ENCODE data around the gene FGF11.

FGF11 gene

DNA sequence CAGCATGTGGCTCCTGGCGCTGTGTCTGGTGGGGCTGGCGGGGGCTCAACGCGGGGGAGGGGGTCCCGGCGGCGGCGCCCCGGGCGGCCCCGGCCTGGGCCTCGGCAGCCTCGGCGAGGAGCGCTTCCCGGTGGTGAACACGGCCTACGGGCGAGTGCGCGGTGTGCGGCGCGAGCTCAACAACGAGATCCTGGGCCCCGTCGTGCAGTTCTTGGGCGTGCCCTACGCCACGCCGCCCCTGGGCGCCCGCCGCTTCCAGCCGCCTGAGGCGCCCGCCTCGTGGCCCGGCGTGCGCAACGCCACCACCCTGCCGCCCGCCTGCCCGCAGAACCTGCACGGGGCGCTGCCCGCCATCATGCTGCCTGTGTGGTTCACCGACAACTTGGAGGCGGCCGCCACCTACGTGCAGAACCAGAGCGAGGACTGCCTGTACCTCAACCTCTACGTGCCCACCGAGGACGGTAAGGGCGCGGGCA is 31.0 kb upstream of the FGF11 start:
- no peak for DNase-seq (ENCODE audit: low read depth in 2 of 2)

DNA sequence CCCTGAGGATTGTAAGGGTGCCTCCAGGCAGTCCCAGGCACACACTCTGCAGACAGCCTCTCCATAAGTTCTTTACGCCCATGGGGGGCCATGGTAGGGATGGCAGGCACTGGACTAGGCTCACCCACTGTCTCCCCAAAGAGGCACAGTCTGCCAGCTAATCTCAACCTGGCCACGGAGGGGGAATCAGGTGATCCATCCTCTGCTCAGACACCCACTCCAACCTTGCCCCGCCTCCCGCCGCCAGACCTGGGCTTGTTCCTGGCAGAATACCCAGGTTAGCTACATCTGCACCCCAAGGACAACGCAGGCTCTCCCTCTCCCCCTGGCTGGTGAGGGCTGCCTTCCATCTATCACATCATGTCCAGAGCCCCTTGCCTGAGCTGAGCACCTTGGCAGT is 30.4 kb upstream of the FGF11 start:
- no peak for DNase-seq (ENCODE audit: low read depth in 2 of 2)

GRCh38 chr17:7409716-7410115 is 29.6 kb upstream of the FGF11 start:
- no peak for DNase-seq (ENCODE audit: low read depth in 2 of 2)

DNA sequence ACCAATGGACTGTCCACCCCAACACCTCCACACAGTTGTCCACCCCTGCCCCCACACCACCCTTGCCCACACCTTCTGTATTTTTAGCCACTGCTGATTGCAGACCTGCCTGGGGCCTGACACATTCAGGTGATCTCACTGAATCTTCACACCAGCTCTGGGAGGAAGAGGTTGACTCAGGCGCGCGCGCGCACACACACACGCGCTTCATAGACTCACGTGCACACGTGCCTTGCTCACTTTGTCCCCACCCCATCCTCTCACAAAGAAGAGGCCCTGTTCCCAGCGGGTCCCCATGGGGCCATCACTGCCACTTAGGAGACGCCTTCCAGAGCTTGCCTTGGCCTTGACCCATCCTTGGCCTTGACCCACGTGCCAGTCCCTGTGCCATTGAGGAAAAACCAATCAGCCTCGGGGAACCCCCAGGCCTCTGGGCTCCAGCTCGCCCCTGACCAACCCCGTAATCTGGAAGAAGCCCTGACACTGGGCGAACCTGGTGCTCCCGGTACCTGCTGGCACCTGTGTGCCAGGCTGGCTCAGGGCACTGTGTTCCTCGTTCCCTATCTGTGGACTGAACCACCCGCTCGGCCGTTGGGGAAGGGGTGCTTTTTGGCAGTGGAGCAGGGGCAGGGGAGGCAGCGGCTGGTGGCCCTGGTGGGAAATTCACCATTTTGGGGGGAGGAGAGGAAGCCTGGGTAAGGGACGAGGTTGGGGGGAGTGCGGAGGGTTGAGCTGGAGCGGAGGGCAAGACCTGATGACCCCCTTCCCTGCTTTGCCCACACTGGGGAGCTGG is 28.5 kb upstream of the FGF11 start:
- DNase-seq (ENCODE audit: low read depth in 2 of 2): no peak

DNA sequence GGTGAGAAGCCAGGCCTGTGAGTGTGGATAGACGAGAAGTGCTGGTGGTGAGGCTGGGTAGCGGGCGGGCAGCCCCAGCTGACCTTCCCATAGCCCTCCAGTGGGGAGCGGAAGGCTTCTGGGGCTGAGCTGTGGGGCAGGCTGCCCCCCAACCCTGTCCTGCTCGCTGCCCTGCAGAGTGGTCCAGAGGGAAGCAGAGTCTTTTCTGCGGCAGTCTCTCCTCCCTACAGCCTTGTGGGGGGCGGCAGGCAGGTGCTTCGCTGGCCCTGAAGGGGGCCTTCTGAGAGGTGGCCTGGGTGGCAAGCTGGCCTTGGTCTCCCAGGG is 27.9 kb upstream of the FGF11 start:
- no peak for DNase-seq (ENCODE audit: low read depth in 2 of 2)

DNA sequence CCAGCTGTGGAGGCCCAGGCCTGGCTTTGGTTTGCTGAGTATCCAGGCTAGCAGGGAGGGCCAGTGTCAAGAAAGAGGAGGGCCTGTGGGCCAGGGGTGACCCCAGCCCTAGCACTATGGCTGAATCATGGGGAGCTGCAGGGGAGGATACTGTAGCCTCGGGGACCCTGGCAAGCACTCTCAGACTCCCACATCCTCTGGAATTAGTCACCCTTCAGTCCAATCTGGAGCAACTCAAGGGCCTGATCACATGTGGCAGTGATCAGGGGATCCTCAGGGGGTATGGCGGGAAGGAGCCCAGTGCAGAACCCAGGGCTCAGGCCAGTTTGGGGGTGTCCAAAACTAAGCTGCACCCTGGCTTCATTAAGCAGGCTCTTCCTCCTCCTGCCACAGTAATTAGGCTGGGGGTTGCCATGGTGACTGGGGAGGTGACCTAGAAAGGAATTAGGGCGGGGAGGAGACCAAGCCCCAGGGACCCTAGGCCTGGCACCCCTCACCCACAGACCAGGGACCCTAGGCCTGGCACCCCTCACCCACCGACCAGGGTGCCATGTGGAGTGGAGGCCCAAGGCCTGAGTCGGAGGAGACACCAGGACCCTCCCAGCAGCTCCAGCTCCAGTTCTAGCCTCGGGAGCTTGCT is 25.8 kb upstream of the FGF11 start:
- DNase-seq (ENCODE audit: low read depth in 2 of 2): no peak

- no peak for DNase-seq (ENCODE audit: low read depth in 2 of 2)
Observed at GRCh38 chr17:7414837-7415236, 24.5 kb upstream of the FGF11 start.

DNA sequence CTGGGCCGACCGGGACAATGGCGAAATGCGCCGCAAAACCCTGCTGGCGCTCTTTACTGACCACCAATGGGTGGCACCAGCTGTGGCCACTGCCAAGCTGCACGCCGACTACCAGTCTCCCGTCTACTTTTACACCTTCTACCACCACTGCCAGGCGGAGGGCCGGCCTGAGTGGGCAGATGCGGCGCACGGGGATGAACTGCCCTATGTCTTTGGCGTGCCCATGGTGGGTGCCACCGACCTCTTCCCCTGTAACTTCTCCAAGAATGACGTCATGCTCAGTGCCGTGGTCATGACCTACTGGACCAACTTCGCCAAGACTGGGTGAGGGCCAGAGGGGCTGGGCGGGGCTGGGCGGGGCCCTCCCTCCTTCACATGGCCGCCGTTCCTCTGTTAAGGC is 23.5 kb upstream of the FGF11 start:
- DNase-seq (ENCODE audit: low read depth in 2 of 2): no peak

- no peak for DNase-seq (ENCODE audit: low read depth in 2 of 2)
Observed at GRCh38 chr17:7416323-7416722, 23.0 kb upstream of the FGF11 start.

DNA sequence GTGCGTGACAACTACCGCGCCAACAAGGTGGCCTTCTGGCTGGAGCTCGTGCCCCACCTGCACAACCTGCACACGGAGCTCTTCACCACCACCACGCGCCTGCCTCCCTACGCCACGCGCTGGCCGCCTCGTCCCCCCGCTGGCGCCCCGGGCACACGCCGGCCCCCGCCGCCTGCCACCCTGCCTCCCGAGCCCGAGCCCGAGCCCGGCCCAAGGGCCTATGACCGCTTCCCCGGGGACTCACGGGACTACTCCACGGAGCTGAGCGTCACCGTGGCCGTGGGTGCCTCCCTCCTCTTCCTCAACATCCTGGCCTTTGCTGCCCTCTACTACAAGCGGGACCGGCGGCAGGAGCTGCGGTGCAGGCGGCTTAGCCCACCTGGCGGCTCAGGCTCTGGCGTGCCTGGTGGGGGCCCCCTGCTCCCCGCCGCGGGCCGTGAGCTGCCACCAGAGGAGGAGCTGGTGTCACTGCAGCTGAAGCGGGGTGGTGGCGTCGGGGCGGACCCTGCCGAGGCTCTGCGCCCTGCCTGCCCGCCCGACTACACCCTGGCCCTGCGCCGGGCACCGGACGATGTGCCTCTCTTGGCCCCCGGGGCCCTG is 22.2 kb upstream of the FGF11 start:
- no peak for DNase-seq (ENCODE audit: low read depth in 2 of 2)

GRCh38 chr17:7418472-7419152 is 20.7 kb upstream of the FGF11 start:
- no peak for DNase-seq (ENCODE audit: low read depth in 2 of 2)

- no peak for DNase-seq (ENCODE audit: low read depth in 2 of 2)
Observed at GRCh38 chr17:7419819-7420610, 19.3 kb upstream of the FGF11 start, which contains the start of gene SPEM1. TSS of gene SPEM1 (plus strand) at chr17:7420324. CDS start at chr17:7420385, 61 bp downstream.

DNA sequence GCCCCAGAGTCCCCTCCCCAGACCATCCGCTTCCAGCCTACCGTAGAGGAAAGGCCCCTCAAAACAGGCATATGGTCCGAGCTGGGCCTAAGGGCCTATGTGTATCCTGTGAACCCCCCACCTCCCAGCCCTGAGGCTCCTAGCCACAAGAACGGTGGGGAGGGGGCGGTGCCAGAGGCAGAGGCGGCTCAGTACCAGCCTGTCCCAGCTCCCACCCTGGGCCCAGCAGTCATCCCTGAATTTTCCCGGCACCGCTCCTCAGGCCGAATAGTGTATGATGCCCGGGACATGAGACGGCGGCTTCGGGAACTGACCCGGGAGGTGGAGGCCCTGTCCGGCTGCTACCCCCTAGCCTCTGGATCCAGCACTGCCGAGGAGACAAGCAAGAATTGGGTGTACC is 18.1 kb upstream of the FGF11 start:
- no peak for DNase-seq (ENCODE audit: low read depth in 2 of 2)

- no peak for DNase-seq (ENCODE audit: low read depth in 2 of 2)
Observed at GRCh38 chr17:7423679-7424078, 15.6 kb upstream of the FGF11 start.

- DNase-seq (ENCODE audit: low read depth in 2 of 2): no peak
Observed at GRCh38 chr17:7425316-7425715, 14.0 kb upstream of the FGF11 start, which contains the start of gene SPEM2. TSS of gene SPEM2 (plus strand) at chr17:7425616. CDS start at chr17:7425689, 73 bp downstream.

DNA sequence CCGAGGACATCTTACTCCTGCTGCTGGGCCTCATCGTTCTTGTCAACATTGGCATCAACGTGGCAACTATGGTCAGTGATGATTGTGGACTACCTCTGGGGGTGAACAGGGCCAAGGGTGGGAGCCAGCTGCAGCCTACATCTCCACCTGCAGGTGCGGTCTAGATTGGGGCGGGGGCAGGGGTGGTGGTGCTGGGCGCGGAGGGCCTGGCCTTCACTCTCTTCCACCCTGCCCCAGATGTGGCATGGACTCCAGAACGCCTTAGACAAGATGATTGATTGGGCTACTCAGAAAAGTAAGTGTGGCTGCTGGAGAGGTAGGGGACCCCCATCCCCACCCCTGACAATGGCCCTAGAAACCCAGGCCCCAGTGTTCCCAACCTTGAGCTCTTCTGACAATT is 13.6 kb upstream of the FGF11 start:
- no peak for DNase-seq (ENCODE audit: low read depth in 2 of 2)

GRCh38 chr17:7426203-7426863 is 13.0 kb upstream of the FGF11 start:
- DNase-seq (ENCODE audit: low read depth in 2 of 2): no peak

- DNase-seq (ENCODE audit: low read depth in 2 of 2): no peak
Observed at GRCh38 chr17:7426896-7427489, 12.3 kb upstream of the FGF11 start.

DNA sequence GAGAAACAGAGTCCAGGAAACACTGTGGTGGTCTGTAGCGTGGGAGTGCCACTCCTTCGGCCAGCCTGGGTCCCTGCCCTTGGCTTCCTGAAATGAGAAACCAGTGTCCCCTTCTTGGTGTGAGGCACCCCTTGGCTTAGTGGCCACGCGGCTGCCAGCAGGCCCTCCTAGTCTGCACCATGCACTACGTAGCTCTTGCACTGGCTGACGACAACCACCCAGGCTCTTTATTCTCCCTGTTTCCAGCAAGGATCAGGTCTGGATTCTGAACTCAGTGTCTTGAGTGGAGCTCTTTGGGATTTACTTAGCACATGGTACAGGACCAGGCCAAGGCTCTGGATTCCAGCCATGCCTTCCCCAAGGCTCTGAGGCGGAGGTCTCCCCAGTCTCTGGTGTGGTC is 11.8 kb upstream of the FGF11 start:
- no peak for DNase-seq (ENCODE audit: low read depth in 2 of 2)

GRCh38 chr17:7428557-7428956 is 10.8 kb upstream of the FGF11 start, which contains the start of gene SPEM3:
TSS of gene SPEM3 (plus strand) at chr17:7428857. CDS start at chr17:7428903, 46 bp downstream.
- DNase-seq (ENCODE audit: low read depth in 2 of 2): no peak

All from stimulated activated CD4-positive, alpha-beta T cell treated with anti-CD3 and anti-CD28 coated beads, Interleukin-12 subunit alpha, Interleukin-12 subunit beta, amount 100 ng/mL, for 24 hours (primary cell).